ENCODE measurements around the gene KCNK1.

KCNK1 gene

GRCh38 chr1:233639611-233640010 is 25.7 kb downstream of the KCNK1 start:
- no peak for TF ChIP-seq CTCF (IDR thresholded peaks at IDR 0.05; ENCODE audit: control insufficient read depth, insufficient read depth, low read depth, low read length, missing control alignments)
- no peak overlapping the region for H3K4me3 ChIP-seq (ENCODE audit: control insufficient read depth, low read depth, low read length)
- no peak for DNase-seq (ENCODE audit: low read depth)

- TF ChIP-seq CTCF (IDR thresholded peaks at IDR 0.05; ENCODE audit: control insufficient read depth, insufficient read depth, low read depth, low read length, missing control alignments), result no peak
- no peak for DNase-seq (ENCODE audit: low read depth)
- no peak overlapping the region for H3K4me3 ChIP-seq (ENCODE audit: control insufficient read depth, low read depth, low read length)
These were observed 26.3 kb downstream of the KCNK1 start for GRCh38 chr1:233640179-233640578.

- no peak overlapping the region for H3K4me3 ChIP-seq (ENCODE audit: control insufficient read depth, low read depth, low read length)
- no peak for TF ChIP-seq CTCF (IDR thresholded peaks at IDR 0.05; ENCODE audit: control insufficient read depth, insufficient read depth, low read depth, low read length, missing control alignments)
These were observed 27.1 kb downstream of the KCNK1 start for GRCh38 chr1:233641029-233641428.

GRCh38 chr1:233647073-233647472 is 33.2 kb downstream of the KCNK1 start:
- no peak for TF ChIP-seq CTCF (IDR thresholded peaks at IDR 0.05; ENCODE audit: control insufficient read depth, insufficient read depth, low read depth, low read length, missing control alignments)
- no peak overlapping the region for H3K4me3 ChIP-seq (ENCODE audit: control insufficient read depth, low read depth, low read length)
- DNase-seq (ENCODE audit: low read depth), result peak; percentile 21

More at GRCh38 chr1:233641029-233641428, 27.1 kb downstream of the KCNK1 start:
- DNase-seq (ENCODE audit: low read depth), result no peak

- DNase-seq (ENCODE audit: low read depth), result no peak
- no peak for TF ChIP-seq CTCF (IDR thresholded peaks at IDR 0.05; ENCODE audit: control insufficient read depth, insufficient read depth, low read depth, low read length, missing control alignments)
- no peak overlapping the region for H3K4me3 ChIP-seq (ENCODE audit: control insufficient read depth, low read depth, low read length)
These were observed 33.7 kb downstream of the KCNK1 start for GRCh38 chr1:233647636-233648035.

GRCh38 chr1:233651061-233651460 is 37.2 kb downstream of the KCNK1 start:
- no peak for TF ChIP-seq CTCF (IDR thresholded peaks at IDR 0.05; ENCODE audit: control insufficient read depth, insufficient read depth, low read depth, low read length, missing control alignments)
- no peak for DNase-seq (ENCODE audit: low read depth)

More at GRCh38 chr1:233651061-233651460, 37.2 kb downstream of the KCNK1 start:
- H3K4me3 ChIP-seq (ENCODE audit: control insufficient read depth, low read depth, low read length), result no peak overlapping the region
